ENCODE measurements around the gene IMPA2.

GRCh38 chr18:11974741-11975325 lies 6.5 kb upstream of the IMPA2 start:
- TF ChIP-seq ELF4 (IDR thresholded peaks at IDR 0.05) (no peak), L3MBTL2 (conservative IDR thresholded peaks at IDR 0.05) (no peak), PKNOX1 (IDR thresholded peaks at IDR 0.05) (no peak), BHLHE40 (IDR thresholded peaks at IDR 0.05; ENCODE audit: borderline replicate concordance) (no peak), SP1 (IDR thresholded peaks at IDR 0.05) (no peak), TARDBP (IDR thresholded peaks at IDR 0.05) (no peak), FOXM1 (IDR thresholded peaks at IDR 0.05; ENCODE audit: borderline replicate concordance) (no peak), FOXA1 (IDR thresholded peaks at IDR 0.05) (no peak), NFRKB (IDR thresholded peaks at IDR 0.05) (no peak), FOXK2 (IDR thresholded peaks at IDR 0.05) (no peak), ARNT (IDR thresholded peaks at IDR 0.05) (no peak)

Measured in HEK293T (cell line).